Prostate gland (tissue), 2 donors: Measurements from ENCODE around the gene SLAMF7. TPM values are rescaled to one million over a fixed set of nuclear protein-coding genes. Genes with fewer than 3 reads are reported as not detected.
"Not testable (repeated sequence)": the region's sequence is repeated elsewhere in the genome, so short reads cannot be mapped to it uniquely, and the experiment has no call there.

ENCODE experiments used
- DNase-seq: peaks from one replicate; pipeline ENCODE4 v3.0.0-alpha.2; 2019; ENCODE audit warnings: low spot score
- H3K27ac ChIP-seq, 2 donors: fragments of 200-600 bp; sonication (generic); 2 replicates each; pipeline ENCODE4 v1.5.1; 2017 to 2019
- H3K27me3 ChIP-seq: fragments of 200-600 bp; sonication (generic); replicated peaks from 2 replicates; pipeline ENCODE4 v1.5.1; 2019; ENCODE audit not compliant: insufficient read depth
- H3K36me3 ChIP-seq, 2 donors: fragments of 200-600 bp; sonication (generic); 1 replicate in 1 of 2; 2 replicates in 1 of 2; pipeline versions ENCODE4 v1.5.1 to v1.8.1; 2017 to 2019
- H3K4me1 ChIP-seq: fragments of 200-600 bp; sonication (generic); replicated peaks from 2 replicates; pipeline ENCODE4 v1.5.1; 2019
- H3K4me3 ChIP-seq, 2 donors: fragments of 200-600 bp; sonication (generic); 2 replicates each; pipeline ENCODE4 v1.5.1; 2017 to 2019
- H3K9me3 ChIP-seq: fragments of 200-600 bp; sonication (generic); 2 replicates; pipeline ENCODE4 v1.5.1; 2017
- CTCF ChIP-seq, 4 experiments: fragments of 200-600 bp in 2 of 4; fragments of 450-650 bp in 2 of 4; sonication (generic) in 2 of 4; IDR thresholded peaks; 1 replicate in 3 of 4; 2 replicates in 1 of 4; pipeline ENCODE4 v1.5.1; 2016 to 2019; ENCODE audit warnings: antibody characterized with exemption in 4 of 4, mild to moderate bottlenecking in 2 of 4, moderate library complexity in 2 of 4
- POLR2A ChIP-seq: fragments of 450-650 bp; IDR thresholded peaks from one replicate; pipeline ENCODE4 v1.6.1; 2016; ENCODE audit warnings: antibody characterized with exemption, mild to moderate bottlenecking
- POLR2AphosphoS5 ChIP-seq: sonication (generic); formaldehyde crosslinking; IDR thresholded peaks from one replicate; pipeline ENCODE4 v1.6.1; 2017; ENCODE audit warnings: antibody characterized with exemption
- WGBS: methylation state at CpG from one replicate; pipeline ENCODE4 v1.1.5; 2018; 5-methylcytosine and 5-hydroxymethylcytosine counted together
- intact Hi-C: fragments of 100-400 bp; cut with DNase I; formaldehyde crosslinking; loops from one replicate; pipeline ENCODE4 v1.14.2; 2022
- total RNA-seq, 2 donors: library from RNA; depleted of rRNA; stranded (reverse); fragments of >200 nt; gene quantifications; one replicate each; pipeline ENCODE4 v1.1.0, GENCODE V29; 2016

SLAMF7 gene
- total RNA-seq, 2 donors from 2014 or later: 0.14 to 0.51 TPM

GRCh38 chr1:160713161-160713560 is 25.9 kb upstream of the SLAMF7 start:
- H3K36me3 ChIP-seq: no peaks in the 10 kb centered on the region
- no peaks in the 10 kb centered on the region for H3K27me3 ChIP-seq
- intact Hi-C loops: no loop called here
- H3K4me1 ChIP-seq: no peaks in the 10 kb centered on the region
- TF ChIP-seq POLR2AphosphoS5: no peak
- H3K27ac ChIP-seq: no peak overlapping the region
- 63% methylated on average over 1 of the region's 1 CpG for WGBS
- no peaks in the 10 kb centered on the region for H3K9me3 ChIP-seq
- H3K4me3 ChIP-seq: no peak overlapping the region
- no peak for DNase-seq

- WGBS: 51% methylated on average over 5 of the region's 5 CpGs
- H3K9me3 ChIP-seq, intact Hi-C loops, H3K4me1 ChIP-seq, H3K27me3 ChIP-seq, H3K4me3 ChIP-seq, DNase-seq, H3K27ac ChIP-seq, H3K36me3 ChIP-seq: not testable (repeated sequence)
Observed at GRCh38 chr1:160714034-160714648, 24.9 kb upstream of the SLAMF7 start.

- Histone ChIP-seq H3K9me3 (no peaks in the 10 kb centered on the region), H3K27me3 (no peaks in the 10 kb centered on the region), H3K27ac (no peak overlapping the region), H3K36me3 (no peaks in the 10 kb centered on the region), H3K4me1 (no peaks in the 10 kb centered on the region), H3K4me3 (no peak overlapping the region)
- intact Hi-C loops: no loop called here
- WGBS: 93% methylated on average over 1 of the region's 1 CpG
- DNase-seq: no peak
- TF ChIP-seq POLR2AphosphoS5 (no peak), POLR2A (no peak), CTCF (IDR thresholded peaks at IDR 0.05) (no peak)
Observed at GRCh38 chr1:160716013-160716412, 23.0 kb upstream of the SLAMF7 start.

- H3K36me3 ChIP-seq: no peaks in the 10 kb centered on the region
- intact Hi-C loops: no loop called here
- TF ChIP-seq POLR2A (no peak), CTCF (IDR thresholded peaks at IDR 0.05) (no peak), POLR2AphosphoS5 (no peak)
- H3K4me1 ChIP-seq: no peaks in the 10 kb centered on the region
- WGBS: 95% methylated on average over 5 of the region's 5 CpGs
- H3K4me3 ChIP-seq: no peak overlapping the region
- DNase-seq: no peak
- no peaks in the 10 kb centered on the region for H3K27me3 ChIP-seq
- no peak overlapping the region for H3K27ac ChIP-seq
- H3K9me3 ChIP-seq: no peaks in the 10 kb centered on the region
Observed at GRCh38 chr1:160717306-160717705, 21.7 kb upstream of the SLAMF7 start.

- Histone ChIP-seq H3K27ac (no peak overlapping the region), H3K4me3 (no peak overlapping the region), H3K9me3 (no peaks in the 10 kb centered on the region), H3K4me1 (no peaks in the 10 kb centered on the region), H3K27me3 (no peaks in the 10 kb centered on the region), H3K36me3 (no peaks in the 10 kb centered on the region)
- no peak for DNase-seq
- 70% methylated on average over 4 of the region's 4 CpGs for WGBS
- intact Hi-C loops: no loop called here
- TF ChIP-seq CTCF (IDR thresholded peaks at IDR 0.05) (no peak), POLR2AphosphoS5 (no peak), POLR2A (no peak)
Observed at GRCh38 chr1:160718210-160718609, 20.8 kb upstream of the SLAMF7 start.

GRCh38 chr1:160720356-160721085 is 18.5 kb upstream of the SLAMF7 start:
- Histone ChIP-seq H3K27me3 (no peaks in the 10 kb centered on the region), H3K4me3 (no peak overlapping the region), H3K27ac (no peak overlapping the region), H3K36me3 (no peaks in the 10 kb centered on the region), H3K4me1 (no peaks in the 10 kb centered on the region), H3K9me3 (no peaks in the 10 kb centered on the region)
- 75% methylated on average over 3 of the region's 3 CpGs for WGBS
- no peak for TF ChIP-seq CTCF (IDR thresholded peaks at IDR 0.05)
- TF ChIP-seq POLR2AphosphoS5: no peak
- no peak for TF ChIP-seq POLR2A
- intact Hi-C loops: loop anchor here (10.0 kb wide), 1 partner anchor 274 kb away; no protein-coding TSS in a partner anchor
- DNase-seq: no peak
